Activated T-helper 1 cell treated with anti-CD3 and anti-CD28 coated beads, Interleukin-12 subunit alpha, Interleukin-12 subunit beta, Interleukin-2, Interleukin-4 antibody, amounts not matched to agents 30 ng/mL and 10 ng/mL and 1 ng/mL, durations not matched to agents 14 hours and 24 hours and 36 hours (primary cell): Measurements from ENCODE around the gene RFX8. TPM values are rescaled to one million over a fixed set of nuclear protein-coding genes. Genes with fewer than 3 reads are reported as not detected.
"Not testable (repeated sequence)": the region's sequence is repeated elsewhere in the genome, so short reads cannot be mapped to it uniquely, and the experiment has no call there.

Experiments
- DNase-seq: peaks from one replicate; pipeline ENCODE4 v3.0.0; 2021; ENCODE audit warnings: low spot score
- H3K27ac Mint-ChIP-seq: one replicate; pipeline ENCODE4 v1.8.0; 2021; ENCODE audit warnings: mild to moderate bottlenecking, mixed read lengths
- H3K27me3 Mint-ChIP-seq: one replicate; pipeline ENCODE4 v1.8.0; 2022; ENCODE audit warnings: mild to moderate bottlenecking, moderate library complexity, mixed read lengths; ENCODE audit not compliant: insufficient read depth
- H3K36me3 Mint-ChIP-seq: one replicate; pipeline ENCODE4 v1.8.0; 2021; ENCODE audit warnings: low read depth, mixed read lengths
- H3K4me1 Mint-ChIP-seq: one replicate; pipeline ENCODE4 v1.8.0; 2021; ENCODE audit warnings: low read depth, mixed read lengths
- H3K4me3 Mint-ChIP-seq: one replicate; pipeline ENCODE4 v1.8.0; 2021; ENCODE audit warnings: mild to moderate bottlenecking, moderate library complexity, mixed read lengths
- H3K9me3 Mint-ChIP-seq: one replicate; pipeline ENCODE4 v1.8.0; 2021; ENCODE audit warnings: mixed read lengths
- intact Hi-C: fragments of 100-400 bp; cut with micrococcal nuclease; formaldehyde crosslinking; loops from one replicate; pipeline ENCODE4 v1.15.1; 2024
- total RNA-seq: library from RNA; stranded (reverse); gene quantifications from 2 replicates; pipeline ENCODE4 v1.2.3, GENCODE V29; 2022

Gene RFX8
- total RNA-seq, 1 donor from 2014 or later: 0.78 TPM

- Mint-ChIP-seq H3K9me3 (no peaks in the 10 kb centered on the region), H3K4me3 (no peak overlapping the region), H3K36me3 (peaks cover 10% of the 10 kb centered on the region), H3K27me3 (no peaks in the 10 kb centered on the region), H3K27ac (no peak overlapping the region), H3K4me1 (peaks cover 9% of the 10 kb centered on the region)
- intact Hi-C loops: no loop called here
- DNase-seq: no peak
Observed at GRCh38 chr2:101463421-101463820, 11.5 kb downstream of the RFX8 start.

GRCh38 chr2:101461381-101461780 lies 13.5 kb downstream of the RFX8 start:
- H3K4me1 Mint-ChIP-seq: peaks cover 9% of the 10 kb centered on the region
- intact Hi-C loops: no loop called here
- no peaks in the 10 kb centered on the region for H3K27me3 Mint-ChIP-seq
- H3K27ac Mint-ChIP-seq: no peak overlapping the region
- no peak for DNase-seq
- no peaks in the 10 kb centered on the region for H3K9me3 Mint-ChIP-seq
- H3K36me3 Mint-ChIP-seq: peaks cover 10% of the 10 kb centered on the region
- no peak overlapping the region for H3K4me3 Mint-ChIP-seq

GRCh38 chr2:101454408-101454807 lies 20.5 kb downstream of the RFX8 start:
- H3K27me3 Mint-ChIP-seq, DNase-seq, H3K4me3 Mint-ChIP-seq, H3K36me3 Mint-ChIP-seq, intact Hi-C loops, H3K9me3 Mint-ChIP-seq, H3K27ac Mint-ChIP-seq, H3K4me1 Mint-ChIP-seq: not testable (repeated sequence)

GRCh38 chr2:101450965-101451364 lies 23.9 kb downstream of the RFX8 start:
- Mint-ChIP-seq H3K4me1 (peaks cover 16% of the 10 kb centered on the region), H3K36me3 (peaks cover 22% of the 10 kb centered on the region), H3K4me3 (no peak overlapping the region), H3K9me3 (peaks cover 15% of the 10 kb centered on the region), H3K27ac (no peak overlapping the region), H3K27me3 (no peaks in the 10 kb centered on the region)
- intact Hi-C loops: no loop called here
- DNase-seq: no peak

- no peak overlapping the region for H3K27ac Mint-ChIP-seq
- no peaks in the 10 kb centered on the region for H3K27me3 Mint-ChIP-seq
- H3K4me1 Mint-ChIP-seq: peaks cover 26% of the 10 kb centered on the region
- DNase-seq: no peak
- H3K4me3 Mint-ChIP-seq: no peak overlapping the region
- H3K9me3 Mint-ChIP-seq: peaks cover 18% of the 10 kb centered on the region
- peaks cover 25% of the 10 kb centered on the region for H3K36me3 Mint-ChIP-seq
- intact Hi-C loops: no loop called here
Observed at GRCh38 chr2:101446869-101447268, 28.0 kb downstream of the RFX8 start.

- Mint-ChIP-seq H3K4me1 (peaks cover 27% of the 10 kb centered on the region), H3K27ac (no peak overlapping the region), H3K36me3 (peaks cover 13% of the 10 kb centered on the region), H3K4me3 (no peak overlapping the region), H3K9me3 (peaks cover 11% of the 10 kb centered on the region), H3K27me3 (no peaks in the 10 kb centered on the region)
- intact Hi-C loops: loop anchor here (1.0 kb wide), 1 partner anchor 32 kb away; no protein-coding TSS in a partner anchor
- DNase-seq: no peak
Observed at GRCh38 chr2:101442667-101443061, 32.2 kb downstream of the RFX8 start.

GRCh38 chr2:101442042-101442666 lies 32.8 kb downstream of the RFX8 start:
- intact Hi-C loops: loop anchor here (1.0 kb wide), 1 partner anchor 32 kb away; no protein-coding TSS in a partner anchor

GRCh38 chr2:101440127-101440738 lies 34.7 kb downstream of the RFX8 start:
- Mint-ChIP-seq H3K27me3 (no peaks in the 10 kb centered on the region), H3K4me1 (peaks cover 13% of the 10 kb centered on the region), H3K9me3 (peaks cover 11% of the 10 kb centered on the region), H3K27ac (no peak overlapping the region), H3K36me3 (peaks cover 10% of the 10 kb centered on the region), H3K4me3 (no peak overlapping the region)
- intact Hi-C loops: no loop called here
- no peak for DNase-seq

More at GRCh38 chr2:101442042-101442666, 32.8 kb downstream of the RFX8 start:
- Mint-ChIP-seq H3K27me3 (no peaks in the 10 kb centered on the region), H3K36me3 (peaks cover 11% of the 10 kb centered on the region), H3K4me3 (no peak overlapping the region), H3K9me3 (peaks cover 11% of the 10 kb centered on the region), H3K4me1 (peaks cover 22% of the 10 kb centered on the region), H3K27ac (peak overlapping the region; percentile 0)
- DNase-seq: no peak

GRCh38 chr2:101439716-101440115 lies 35.2 kb downstream of the RFX8 start:
- H3K27ac Mint-ChIP-seq: no peak overlapping the region
- H3K27me3 Mint-ChIP-seq: no peaks in the 10 kb centered on the region
- H3K4me3 Mint-ChIP-seq: no peak overlapping the region
- DNase-seq: no peak
- H3K4me1 Mint-ChIP-seq: peaks cover 13% of the 10 kb centered on the region
- H3K9me3 Mint-ChIP-seq: peaks cover 8% of the 10 kb centered on the region
- H3K36me3 Mint-ChIP-seq: peaks cover 6% of the 10 kb centered on the region
- intact Hi-C loops: no loop called here

GRCh38 chr2:101438555-101438954 lies 36.4 kb downstream of the RFX8 start:
- H3K4me3 Mint-ChIP-seq, H3K36me3 Mint-ChIP-seq, DNase-seq, H3K27me3 Mint-ChIP-seq, H3K9me3 Mint-ChIP-seq, H3K27ac Mint-ChIP-seq, intact Hi-C loops: not testable (repeated sequence)
- H3K4me1 Mint-ChIP-seq: peaks cover 13% of the 10 kb centered on the region

GRCh38 chr2:101435001-101435862 lies 39.7 kb downstream of the RFX8 start:
- no peak overlapping the region for H3K4me3 Mint-ChIP-seq
- H3K4me1 Mint-ChIP-seq: no peaks in the 10 kb centered on the region
- H3K27me3 Mint-ChIP-seq: no peaks in the 10 kb centered on the region
- intact Hi-C loops: no loop called here
- no peaks in the 10 kb centered on the region for H3K36me3 Mint-ChIP-seq
- H3K9me3 Mint-ChIP-seq: no peaks in the 10 kb centered on the region
- H3K27ac Mint-ChIP-seq: no peak overlapping the region
- DNase-seq: no peak

- intact Hi-C loops: no loop called here
- DNase-seq: no peak
- Mint-ChIP-seq H3K4me1 (no peaks in the 10 kb centered on the region), H3K9me3 (no peaks in the 10 kb centered on the region), H3K36me3 (no peaks in the 10 kb centered on the region), H3K4me3 (no peak overlapping the region), H3K27ac (no peak overlapping the region), H3K27me3 (no peaks in the 10 kb centered on the region)
Observed at GRCh38 chr2:101433465-101433864, 41.4 kb downstream of the RFX8 start.
